HG03066 (cell line): ENCODE results near the gene FADS2.

Experiments
- ATAC-seq: cut with Tn5 transposase; IDR thresholded peaks from one replicate; pipeline ENCODE4 v1.9.1; 2021; ENCODE audit warnings: low read depth; ENCODE audit not compliant: unreplicated experiment

The FADS2 gene

GRCh38 chr11:61900251-61900650 lies 72.2 kb downstream of the FADS2 start:
- no peak for ATAC-seq

GRCh38 chr11:61901397-61901796 lies 73.3 kb downstream of the FADS2 start:
- no peak for ATAC-seq

- no peak for ATAC-seq
These were observed 74.2 kb downstream of the FADS2 start for GRCh38 chr11:61902313-61902712.

GRCh38 chr11:61903845-61904244 lies 75.7 kb downstream of the FADS2 start:
- ATAC-seq: no peak

GRCh38 chr11:61904539-61905048 lies 76.5 kb downstream of the FADS2 start:
- no peak for ATAC-seq

- no peak for ATAC-seq
These were observed 77.1 kb downstream of the FADS2 start for GRCh38 chr11:61905067-61905696.

GRCh38 chr11:61905801-61906521 lies 77.9 kb downstream of the FADS2 start:
- ATAC-seq: no peak

GRCh38 chr11:61906522-61906909 lies 78.4 kb downstream of the FADS2 start:
- no peak for ATAC-seq

GRCh38 chr11:61907282-61907681 lies 79.2 kb downstream of the FADS2 start:
- no peak for ATAC-seq

- no peak for ATAC-seq
These were observed 80.0 kb downstream of the FADS2 start for GRCh38 chr11:61907871-61908729.

- ATAC-seq: no peak
These were observed 80.7 kb downstream of the FADS2 start for GRCh38 chr11:61908730-61909316.

- ATAC-seq: no peak
These were observed 82.4 kb downstream of the FADS2 start for GRCh38 chr11:61910187-61911127.

- no peak for ATAC-seq
These were observed 83.1 kb downstream of the FADS2 start for GRCh38 chr11:61911128-61911700.

- no peak for ATAC-seq
These were observed 83.8 kb downstream of the FADS2 start for GRCh38 chr11:61911701-61912529.

- no peak for ATAC-seq
These were observed 84.4 kb downstream of the FADS2 start for GRCh38 chr11:61912530-61912898.

- no peak for ATAC-seq
These were observed 85.0 kb downstream of the FADS2 start for GRCh38 chr11:61912991-61913698.

GRCh38 chr11:61913699-61914395 lies 85.7 kb downstream of the FADS2 start:
- ATAC-seq: no peak
